Measurements from ENCODE around the gene LCE2C.
"Not testable (repeated sequence)": the region's sequence is repeated elsewhere in the genome, so short reads cannot be mapped to it uniquely, and the experiment has no call there.

Gene LCE2C

GRCh38 chr1:152663098-152663497, 12.0 kb upstream of the LCE2C start, which contains the start of gene LCE2D:
TSS of gene LCE2D (plus strand) at chr1:152663380. CDS start at chr1:152664106, 726 bp downstream.
- H3K36me3 ChIP-seq (ENCODE audit: control insufficient read depth, insufficient read depth, low read length): no peaks in the 10 kb centered on the region
- peaks cover 60% of the 10 kb centered on the region for H3K9me3 ChIP-seq (ENCODE audit: control insufficient read depth, low read length)
- no peak within 1 kb of the TSS for H3K4me3 ChIP-seq (ENCODE audit: extremely low read depth, insufficient read depth, low read length, poor library complexity, severe bottlenecking)
- WGBS, 2 experiments (ENCODE audit: insufficient coverage in 2 of 2): 50% methylated on average over 1 of the region's 3 CpGs; no CpG with 5 or more reads in 1 of the 2 experiments
- no peak within 1 kb of the TSS for H3K27ac ChIP-seq (ENCODE audit: low read depth, low read length, severe bottlenecking)
- no peaks in the 10 kb centered on the region for H3K4me1 ChIP-seq (ENCODE audit: control insufficient read depth, insufficient read depth, low read length, poor library complexity, severe bottlenecking)

GRCh38 chr1:152666171-152666570, 8.9 kb upstream of the LCE2C start:
- H3K4me3 ChIP-seq (ENCODE audit: extremely low read depth, insufficient read depth, low read length, poor library complexity, severe bottlenecking); H3K4me1 ChIP-seq (ENCODE audit: control insufficient read depth, insufficient read depth, low read length, poor library complexity, severe bottlenecking); H3K36me3 ChIP-seq (ENCODE audit: control insufficient read depth, insufficient read depth, low read length); H3K27ac ChIP-seq (ENCODE audit: low read depth, low read length, severe bottlenecking): not testable (repeated sequence)
- no CpG with 5 or more reads among the region's 1 CpG for WGBS, 2 experiments (ENCODE audit: insufficient coverage in 2 of 2)
- peaks cover 65% of the 10 kb centered on the region for H3K9me3 ChIP-seq (ENCODE audit: control insufficient read depth, low read length)

- Histone ChIP-seq H3K9me3 (ENCODE audit: control insufficient read depth, low read length) (peaks cover 68% of the 10 kb centered on the region), H3K4me3 (ENCODE audit: extremely low read depth, insufficient read depth, low read length, poor library complexity, severe bottlenecking) (no peak overlapping the region), H3K27ac (ENCODE audit: low read depth, low read length, severe bottlenecking) (no peak overlapping the region), H3K36me3 (ENCODE audit: control insufficient read depth, insufficient read depth, low read length) (no peaks in the 10 kb centered on the region), H3K4me1 (ENCODE audit: control insufficient read depth, insufficient read depth, low read length, poor library complexity, severe bottlenecking) (no peaks in the 10 kb centered on the region)
- 78 to 93% methylated on average over 5 of the region's 5 CpGs for WGBS, 2 experiments (ENCODE audit: insufficient coverage in 2 of 2)
Observed at GRCh38 chr1:152667648-152668047, 7.4 kb upstream of the LCE2C start.

- no peak overlapping the region for H3K27ac ChIP-seq (ENCODE audit: low read depth, low read length, severe bottlenecking)
- H3K4me1 ChIP-seq (ENCODE audit: control insufficient read depth, insufficient read depth, low read length, poor library complexity, severe bottlenecking): no peaks in the 10 kb centered on the region
- H3K9me3 ChIP-seq (ENCODE audit: control insufficient read depth, low read length): peaks cover 42% of the 10 kb centered on the region
- H3K4me3 ChIP-seq (ENCODE audit: extremely low read depth, insufficient read depth, low read length, poor library complexity, severe bottlenecking): no peak overlapping the region
- no peaks in the 10 kb centered on the region for H3K36me3 ChIP-seq (ENCODE audit: control insufficient read depth, insufficient read depth, low read length)
- WGBS, 2 experiments (ENCODE audit: insufficient coverage in 2 of 2): 0 to 22% methylated on average over 1 of the region's 2 CpGs
Observed at GRCh38 chr1:152673016-152673415, 2.1 kb upstream of the LCE2C start.

GRCh38 chr1:152679459-152679858, 4.4 kb downstream of the LCE2C start:
- H3K4me1 ChIP-seq (ENCODE audit: control insufficient read depth, insufficient read depth, low read length, poor library complexity, severe bottlenecking): no peaks in the 10 kb centered on the region
- peaks cover 60% of the 10 kb centered on the region for H3K9me3 ChIP-seq (ENCODE audit: control insufficient read depth, low read length)
- H3K27ac ChIP-seq (ENCODE audit: low read depth, low read length, severe bottlenecking): no peak overlapping the region
- no peak overlapping the region for H3K4me3 ChIP-seq (ENCODE audit: extremely low read depth, insufficient read depth, low read length, poor library complexity, severe bottlenecking)
- H3K36me3 ChIP-seq (ENCODE audit: control insufficient read depth, insufficient read depth, low read length): no peaks in the 10 kb centered on the region
- 48 to 84% methylated on average over 2 to 5 of the region's 6 CpGs for WGBS, 2 experiments (ENCODE audit: insufficient coverage in 2 of 2)

- H3K27ac ChIP-seq (ENCODE audit: low read depth, low read length, severe bottlenecking): no peak overlapping the region
- no peaks in the 10 kb centered on the region for H3K4me1 ChIP-seq (ENCODE audit: control insufficient read depth, insufficient read depth, low read length, poor library complexity, severe bottlenecking)
- 30 to 56% methylated on average over 1 of the region's 2 CpGs for WGBS, 2 experiments (ENCODE audit: insufficient coverage in 2 of 2)
- no peaks in the 10 kb centered on the region for H3K36me3 ChIP-seq (ENCODE audit: control insufficient read depth, insufficient read depth, low read length)
- no peak overlapping the region for H3K4me3 ChIP-seq (ENCODE audit: extremely low read depth, insufficient read depth, low read length, poor library complexity, severe bottlenecking)
- H3K9me3 ChIP-seq (ENCODE audit: control insufficient read depth, low read length): peaks cover 56% of the 10 kb centered on the region
Observed at GRCh38 chr1:152681616-152682015, 6.5 kb downstream of the LCE2C start.

GRCh38 chr1:152683846-152684245, 8.8 kb downstream of the LCE2C start:
- Histone ChIP-seq H3K36me3 (ENCODE audit: control insufficient read depth, insufficient read depth, low read length) (no peaks in the 10 kb centered on the region), H3K4me1 (ENCODE audit: control insufficient read depth, insufficient read depth, low read length, poor library complexity, severe bottlenecking) (no peaks in the 10 kb centered on the region), H3K27ac (ENCODE audit: low read depth, low read length, severe bottlenecking) (no peak overlapping the region), H3K4me3 (ENCODE audit: extremely low read depth, insufficient read depth, low read length, poor library complexity, severe bottlenecking) (no peak overlapping the region), H3K9me3 (ENCODE audit: control insufficient read depth, low read length) (peaks cover 55% of the 10 kb centered on the region)

- not testable (repeated sequence) for H3K4me3 ChIP-seq (ENCODE audit: extremely low read depth, insufficient read depth, low read length, poor library complexity, severe bottlenecking); H3K4me1 ChIP-seq (ENCODE audit: control insufficient read depth, insufficient read depth, low read length, poor library complexity, severe bottlenecking); H3K27ac ChIP-seq (ENCODE audit: low read depth, low read length, severe bottlenecking); H3K36me3 ChIP-seq (ENCODE audit: control insufficient read depth, insufficient read depth, low read length)
- peaks cover 37% of the 10 kb centered on the region for H3K9me3 ChIP-seq (ENCODE audit: control insufficient read depth, low read length)
- 22 to 36% methylated on average over 1 to 2 of the region's 4 CpGs for WGBS, 2 experiments (ENCODE audit: insufficient coverage in 2 of 2)
Observed at GRCh38 chr1:152685823-152686222, 10.7 kb downstream of the LCE2C start, which contains the start of gene LCE2B. TSS of gene LCE2B (plus strand) at chr1:152686123. CDS start at chr1:152686844, 721 bp downstream.

- Histone ChIP-seq H3K27ac (ENCODE audit: low read depth, low read length, severe bottlenecking) (no peak within 1 kb of the TSS), H3K4me1 (ENCODE audit: control insufficient read depth, insufficient read depth, low read length, poor library complexity, severe bottlenecking) (no peaks in the 10 kb centered on the region), H3K4me3 (ENCODE audit: extremely low read depth, insufficient read depth, low read length, poor library complexity, severe bottlenecking) (no peak within 1 kb of the TSS), H3K9me3 (ENCODE audit: control insufficient read depth, low read length) (peaks cover 28% of the 10 kb centered on the region), H3K36me3 (ENCODE audit: control insufficient read depth, insufficient read depth, low read length) (no peaks in the 10 kb centered on the region)
- WGBS, 2 experiments (ENCODE audit: insufficient coverage in 2 of 2): no CpG with 5 or more reads among the region's 4 CpGs
Observed at GRCh38 chr1:152697701-152698600, 22.9 kb downstream of the LCE2C start, which contains the start of gene LCE2A. TSS of gene LCE2A (plus strand) at chr1:152698345. CDS start at chr1:152698902, 557 bp downstream.

- H3K27ac ChIP-seq (ENCODE audit: low read depth, low read length, severe bottlenecking): no peak overlapping the region
- H3K36me3 ChIP-seq (ENCODE audit: control insufficient read depth, insufficient read depth, low read length): no peaks in the 10 kb centered on the region
- H3K4me3 ChIP-seq (ENCODE audit: extremely low read depth, insufficient read depth, low read length, poor library complexity, severe bottlenecking): no peak overlapping the region
- no peaks in the 10 kb centered on the region for H3K4me1 ChIP-seq (ENCODE audit: control insufficient read depth, insufficient read depth, low read length, poor library complexity, severe bottlenecking)
- 74 to 100% methylated on average over 1 to 2 of the region's 4 CpGs for WGBS, 2 experiments (ENCODE audit: insufficient coverage in 2 of 2)
- peaks cover 32% of the 10 kb centered on the region for H3K9me3 ChIP-seq (ENCODE audit: control insufficient read depth, low read length)
Observed at GRCh38 chr1:152699746-152700145, 24.7 kb downstream of the LCE2C start.

GRCh38 chr1:152707860-152708259, 32.8 kb downstream of the LCE2C start, which contains the start of gene LCE4A:
TSS of gene LCE4A (plus strand) at chr1:152708160. CDS start at chr1:152709076, 916 bp downstream.
- Histone ChIP-seq H3K9me3 (ENCODE audit: control insufficient read depth, low read length) (peaks cover 42% of the 10 kb centered on the region), H3K27ac (ENCODE audit: low read depth, low read length, severe bottlenecking) (no peak within 1 kb of the TSS), H3K36me3 (ENCODE audit: control insufficient read depth, insufficient read depth, low read length) (no peaks in the 10 kb centered on the region), H3K4me1 (ENCODE audit: control insufficient read depth, insufficient read depth, low read length, poor library complexity, severe bottlenecking) (no peaks in the 10 kb centered on the region), H3K4me3 (ENCODE audit: extremely low read depth, insufficient read depth, low read length, poor library complexity, severe bottlenecking) (no peak within 1 kb of the TSS)
- whole genome bisulfite sequencing, 2 experiments (ENCODE audit: insufficient coverage in 2 of 2): 40 to 86% methylated on average over 1 of the region's 2 CpGs
